Smooth muscle cell (in vitro differentiated cells): Measurements from ENCODE around the gene CCDC92. TPM values are rescaled to one million over a fixed set of nuclear protein-coding genes. Genes with fewer than 3 reads are reported as not detected.

Experiments used
- DNase-seq: peaks from one replicate; lab custom pipeline; 2025; ENCODE audit not compliant: unreplicated experiment; lab: John Stamatoyannopoulos, UW
- H2AFZ ChIP-seq: fragments of 200-600 bp; sonication (generic); 2 replicates; pipeline ENCODE4 v1.6.0; 2016; ENCODE audit warnings: antibody characterized with exemption, low read depth, mild to moderate bottlenecking
- H3F3A ChIP-seq: fragments of 200-600 bp; sonication (generic); 2 replicates; pipeline ENCODE4 v1.6.0; 2017; ENCODE audit warnings: antibody characterized with exemption, low read depth
- H3K27ac ChIP-seq: fragments of 200-600 bp; sonication (generic); 2 replicates; pipeline ENCODE4 v1.5.1; 2016; ENCODE audit warnings: low read depth, mild to moderate bottlenecking
- H3K27me3 ChIP-seq: fragments of 200-600 bp; sonication (generic); 2 replicates; pipeline ENCODE4 v1.6.1; 2016; ENCODE audit warnings: low read depth, mild to moderate bottlenecking
- H3K36me3 ChIP-seq: fragments of 200-600 bp; sonication (generic); 2 replicates; pipeline ENCODE4 v1.5.1; 2016; ENCODE audit warnings: low read depth
- H3K4me1 ChIP-seq: fragments of 200-600 bp; sonication (generic); 2 replicates; pipeline ENCODE4 v1.5.1; 2016; ENCODE audit warnings: low read depth
- H3K4me2 ChIP-seq: fragments of 200-600 bp; sonication (generic); 2 replicates; pipeline ENCODE4 v1.6.0; 2016; ENCODE audit warnings: mild to moderate bottlenecking
- H3K4me3 ChIP-seq: fragments of 200-600 bp; sonication (generic); 2 replicates; pipeline ENCODE4 v1.5.1; 2016; ENCODE audit warnings: mild to moderate bottlenecking
- H3K79me2 ChIP-seq: fragments of 200-600 bp; sonication (generic); 2 replicates; pipeline ENCODE4 v1.6.0; 2016; ENCODE audit warnings: low read depth, mild to moderate bottlenecking
- H3K9ac ChIP-seq: fragments of 200-600 bp; sonication (generic); 2 replicates; pipeline ENCODE4 v1.6.0; 2016; ENCODE audit warnings: low read depth
- H3K9me3 ChIP-seq: fragments of 200-600 bp; sonication (generic); replicated peaks from 2 replicates; pipeline ENCODE4 v1.5.1; 2016; ENCODE audit warnings: low read depth
- H4K20me1 ChIP-seq: fragments of 200-600 bp; sonication (generic); 2 replicates; pipeline ENCODE4 v1.6.0; 2016; ENCODE audit warnings: low read depth
- WGBS: methylation state at CpG from one replicate; pipeline ENCODE4 v1.1.7; 2016; ENCODE audit warnings: low lambda C conversion rate; 5-methylcytosine and 5-hydroxymethylcytosine counted together
- polyA plus RNA-seq: library from polyadenylated mRNA; unstranded; fragments of >200 nt; fragmentation: Nextera tagmentation; extraction: Ambion mirVana; gene quantifications from 2 replicates; pipeline ENCODE4 v1.2.1, GENCODE V29; 2016
- total RNA-seq: library from RNA; depleted of rRNA; stranded (reverse); fragments of >200 nt; gene quantifications from 2 replicates; pipeline ENCODE4 v1.2.3, GENCODE V29; 2014
- TF ChIP-seq, protein P1 (sequence below): fragments of 200-600 bp; sonication (generic); IDR thresholded peaks from 2 replicates; pipeline ENCODE4 v1.5.1; 2017; ENCODE audit warnings: borderline replicate concordance, mild to moderate bottlenecking, antibody characterized with exemption; ENCODE audit not compliant: insufficient read depth, poor library complexity, severe bottlenecking

Gene CCDC92
- total and polyA plus RNA-seq, 2 experiments from 2014 or later, result 17.4 to 68.2 TPM

DNA sequence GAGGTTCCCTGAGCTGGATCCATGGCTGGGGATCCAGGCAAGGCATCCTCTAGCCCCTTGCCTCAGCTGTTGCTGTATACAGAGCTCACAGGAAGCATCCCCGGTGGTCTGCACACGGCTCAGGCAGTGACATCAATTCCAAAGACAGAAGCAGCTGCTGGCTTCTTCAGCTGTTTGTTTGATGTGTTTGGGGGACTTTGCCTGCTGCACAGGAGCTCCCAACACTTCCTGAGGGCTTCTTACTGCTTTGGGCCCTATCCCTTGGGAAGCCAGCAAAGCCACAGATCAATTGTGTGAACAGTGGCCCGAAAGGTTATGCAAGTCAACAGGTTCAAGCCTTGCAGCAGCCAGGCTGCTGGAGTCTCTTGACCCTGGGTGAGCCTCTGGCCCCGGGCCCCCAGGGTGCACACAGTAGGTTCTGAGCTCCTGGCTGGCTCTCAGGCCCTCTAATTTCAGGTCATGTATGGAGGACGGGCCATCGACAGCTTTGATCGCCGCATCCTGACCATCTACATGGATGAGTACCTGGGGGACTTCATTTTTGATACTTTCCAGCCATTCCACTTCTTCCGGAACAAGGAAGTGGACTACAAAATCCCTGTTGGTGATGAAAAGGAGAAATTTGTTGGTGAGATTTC is 42.6 kb downstream of the CCDC92 start:
- H3K79me2 ChIP-seq, result no peaks in the 10 kb centered on the region
- 92% methylated on average over 9 of the region's 9 CpGs for WGBS

DNA sequence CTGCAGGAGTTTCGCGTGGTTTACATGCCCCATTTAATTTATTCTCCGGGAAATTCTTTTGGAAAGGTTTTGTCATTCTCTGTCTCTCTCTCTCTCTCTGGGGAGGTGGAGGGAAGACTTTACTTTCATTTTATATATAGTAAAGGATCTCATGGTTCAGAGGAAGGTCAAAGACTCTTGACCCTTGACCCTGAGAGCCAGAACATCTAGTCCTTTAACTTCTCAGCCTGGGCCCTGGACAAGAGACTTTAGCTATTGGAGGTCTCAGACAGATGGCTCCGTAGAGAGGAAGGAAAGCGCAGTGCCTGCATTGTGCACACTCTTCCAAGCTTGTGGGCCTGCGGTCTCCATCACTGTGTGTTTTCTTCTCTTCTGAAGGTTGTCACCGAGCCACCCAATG is 43.7 kb downstream of the CCDC92 start:
- Histone ChIP-seq H3K4me1 (no peaks in the 10 kb centered on the region), H3K36me3 (no peaks in the 10 kb centered on the region), H3K4me2 (no peak overlapping the region), H3K27ac (no peak overlapping the region), H3F3A (no peaks in the 10 kb centered on the region), H3K9ac (no peak overlapping the region), H3K27me3 (no peaks in the 10 kb centered on the region), H2AFZ (no peak overlapping the region), H4K20me1 (no peaks in the 10 kb centered on the region), H3K9me3 (no peaks in the 10 kb centered on the region), H3K4me3 (no peak overlapping the region), H3K79me2 (no peaks in the 10 kb centered on the region)
- DNase-seq, result no peak
- 96% methylated on average over 7 of the region's 7 CpGs for WGBS
- TF ChIP-seq, protein P1, sequence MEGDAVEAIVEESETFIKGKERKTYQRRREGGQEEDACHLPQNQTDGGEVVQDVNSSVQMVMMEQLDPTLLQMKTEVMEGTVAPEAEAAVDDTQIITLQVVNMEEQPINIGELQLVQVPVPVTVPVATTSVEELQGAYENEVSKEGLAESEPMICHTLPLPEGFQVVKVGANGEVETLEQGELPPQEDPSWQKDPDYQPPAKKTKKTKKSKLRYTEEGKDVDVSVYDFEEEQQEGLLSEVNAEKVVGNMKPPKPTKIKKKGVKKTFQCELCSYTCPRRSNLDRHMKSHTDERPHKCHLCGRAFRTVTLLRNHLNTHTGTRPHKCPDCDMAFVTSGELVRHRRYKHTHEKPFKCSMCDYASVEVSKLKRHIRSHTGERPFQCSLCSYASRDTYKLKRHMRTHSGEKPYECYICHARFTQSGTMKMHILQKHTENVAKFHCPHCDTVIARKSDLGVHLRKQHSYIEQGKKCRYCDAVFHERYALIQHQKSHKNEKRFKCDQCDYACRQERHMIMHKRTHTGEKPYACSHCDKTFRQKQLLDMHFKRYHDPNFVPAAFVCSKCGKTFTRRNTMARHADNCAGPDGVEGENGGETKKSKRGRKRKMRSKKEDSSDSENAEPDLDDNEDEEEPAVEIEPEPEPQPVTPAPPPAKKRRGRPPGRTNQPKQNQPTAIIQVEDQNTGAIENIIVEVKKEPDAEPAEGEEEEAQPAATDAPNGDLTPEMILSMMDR, result no peak

More for the DNA sequence above, 42.6 kb downstream of the CCDC92 start:
- no peak overlapping the region for H3K4me2 ChIP-seq
- no peaks in the 10 kb centered on the region for H3K4me1 ChIP-seq
- no peak overlapping the region for H3K4me3 ChIP-seq
- no peak overlapping the region for H2AFZ ChIP-seq
- no peaks in the 10 kb centered on the region for H3K27me3 ChIP-seq
- H3K9me3 ChIP-seq, result no peaks in the 10 kb centered on the region
- no peaks in the 10 kb centered on the region for H4K20me1 ChIP-seq
- TF ChIP-seq, protein P1, result no peak
- H3K27ac ChIP-seq, result no peak overlapping the region
- H3F3A ChIP-seq, result no peaks in the 10 kb centered on the region
- no peak overlapping the region for H3K9ac ChIP-seq
- DNase-seq, result no peak
- H3K36me3 ChIP-seq, result no peaks in the 10 kb centered on the region

DNA sequence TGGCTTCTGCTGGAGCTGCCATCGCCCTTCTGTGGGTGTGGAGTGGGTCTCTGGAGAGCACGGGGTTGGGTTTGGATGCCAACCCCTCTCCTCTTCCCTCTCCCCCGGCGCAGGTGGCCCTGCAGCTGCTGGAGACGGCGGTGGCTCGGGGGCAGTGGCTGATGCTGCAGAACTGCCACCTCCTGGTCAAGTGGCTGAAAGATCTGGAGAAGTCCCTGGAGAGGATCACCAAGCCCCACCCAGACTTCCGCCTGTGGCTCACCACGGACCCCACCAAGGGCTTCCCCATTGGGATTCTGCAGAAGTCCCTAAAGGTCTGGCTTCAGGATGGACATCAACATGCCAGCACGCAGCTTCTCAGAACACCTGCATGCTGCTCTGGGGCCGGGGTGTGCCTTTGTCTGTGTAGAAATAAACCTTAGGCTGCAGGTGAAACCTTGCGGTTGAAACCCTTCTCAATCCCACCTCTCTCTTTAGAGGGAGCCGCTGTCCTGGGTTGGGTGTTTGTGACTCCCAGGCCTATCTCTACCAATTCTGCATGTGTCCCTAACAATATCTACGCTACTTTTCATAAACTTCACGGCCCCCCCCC is 44.3 kb downstream of the CCDC92 start:
- H3K27me3 ChIP-seq, result no peaks in the 10 kb centered on the region
- no peak overlapping the region for H3K9ac ChIP-seq
- 88% methylated on average over 15 of the region's 15 CpGs for WGBS
- no peak for DNase-seq
- H3K9me3 ChIP-seq, result no peaks in the 10 kb centered on the region
- H2AFZ ChIP-seq, result no peak overlapping the region
- H3K27ac ChIP-seq, result no peak overlapping the region
- H4K20me1 ChIP-seq, result no peaks in the 10 kb centered on the region
- TF ChIP-seq, protein P1, result no peak
- no peak overlapping the region for H3K4me2 ChIP-seq
- H3K4me1 ChIP-seq, result no peaks in the 10 kb centered on the region
- H3K4me3 ChIP-seq, result no peak overlapping the region
- no peaks in the 10 kb centered on the region for H3K36me3 ChIP-seq
- H3K79me2 ChIP-seq, result no peaks in the 10 kb centered on the region
- no peaks in the 10 kb centered on the region for H3F3A ChIP-seq

DNA sequence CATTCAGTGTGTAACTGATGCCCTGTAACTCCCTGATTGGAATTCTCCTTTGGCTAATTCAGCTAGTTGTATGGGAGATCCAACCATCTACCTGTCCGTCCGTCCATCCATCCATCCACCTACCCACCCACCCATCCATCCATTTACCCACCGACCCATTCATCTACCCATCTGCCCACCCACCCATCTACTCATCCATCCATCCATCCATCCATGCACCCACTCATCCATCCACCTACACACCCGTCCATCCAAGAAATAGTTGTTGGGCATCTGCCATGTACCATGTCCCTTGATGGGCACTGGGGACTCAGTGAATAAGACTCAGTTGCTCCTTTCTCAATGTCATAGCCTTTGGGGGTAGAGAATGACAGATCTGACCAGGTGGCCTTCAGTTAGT is 48.1 kb downstream of the CCDC92 start:
- H3K9ac ChIP-seq, result no peak overlapping the region
- H3K4me1 ChIP-seq, result no peaks in the 10 kb centered on the region
- no peaks in the 10 kb centered on the region for H3K9me3 ChIP-seq
- no peak overlapping the region for H3K4me2 ChIP-seq
- no peaks in the 10 kb centered on the region for H3F3A ChIP-seq
- no peaks in the 10 kb centered on the region for H4K20me1 ChIP-seq
- DNase-seq, result no peak
- H3K79me2 ChIP-seq, result no peaks in the 10 kb centered on the region
- TF ChIP-seq, protein P1, result no peak
- H3K27ac ChIP-seq, result no peak overlapping the region
- no peaks in the 10 kb centered on the region for H3K36me3 ChIP-seq
- H2AFZ ChIP-seq, result no peak overlapping the region
- no peak overlapping the region for H3K4me3 ChIP-seq
- WGBS, result 94% methylated on average over 4 of the region's 4 CpGs
- no peaks in the 10 kb centered on the region for H3K27me3 ChIP-seq
